Measurements from ENCODE around the gene INSR.

INSR gene

DNA sequence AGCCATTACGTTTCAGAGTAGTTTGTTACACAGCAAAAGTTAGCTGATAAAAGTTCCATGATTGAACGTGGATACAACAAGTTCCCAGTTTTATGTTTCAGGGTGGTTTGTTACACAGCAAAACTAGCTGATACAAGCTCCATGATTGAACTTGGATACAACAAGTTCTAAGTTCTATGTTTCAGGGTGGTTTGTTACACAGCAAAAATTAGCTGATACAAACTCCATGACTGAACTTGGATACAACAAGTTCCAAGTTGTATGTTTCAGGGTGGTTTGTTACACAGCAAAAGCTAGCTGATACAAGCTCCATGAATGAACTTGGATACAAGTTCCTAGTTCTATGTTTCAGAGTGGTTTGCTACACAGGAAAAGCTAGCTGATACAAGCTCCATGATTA is 47.6 kb downstream of the INSR start:
- H3K9me3 ChIP-seq = no peaks in the 10 kb centered on the region; the same call in 1 of the 2 replicates
- H3K4me1 ChIP-seq = no peaks in the 10 kb centered on the region
- H3K27me3 ChIP-seq = no peaks in the 10 kb centered on the region
- DNase-seq = no peak
- no peak overlapping the region for H3K4me3 ChIP-seq (ENCODE audit: low read depth, low read length)
- no peaks in the 10 kb centered on the region for H3K36me3 ChIP-seq
- TF ChIP-seq, protein P1, sequence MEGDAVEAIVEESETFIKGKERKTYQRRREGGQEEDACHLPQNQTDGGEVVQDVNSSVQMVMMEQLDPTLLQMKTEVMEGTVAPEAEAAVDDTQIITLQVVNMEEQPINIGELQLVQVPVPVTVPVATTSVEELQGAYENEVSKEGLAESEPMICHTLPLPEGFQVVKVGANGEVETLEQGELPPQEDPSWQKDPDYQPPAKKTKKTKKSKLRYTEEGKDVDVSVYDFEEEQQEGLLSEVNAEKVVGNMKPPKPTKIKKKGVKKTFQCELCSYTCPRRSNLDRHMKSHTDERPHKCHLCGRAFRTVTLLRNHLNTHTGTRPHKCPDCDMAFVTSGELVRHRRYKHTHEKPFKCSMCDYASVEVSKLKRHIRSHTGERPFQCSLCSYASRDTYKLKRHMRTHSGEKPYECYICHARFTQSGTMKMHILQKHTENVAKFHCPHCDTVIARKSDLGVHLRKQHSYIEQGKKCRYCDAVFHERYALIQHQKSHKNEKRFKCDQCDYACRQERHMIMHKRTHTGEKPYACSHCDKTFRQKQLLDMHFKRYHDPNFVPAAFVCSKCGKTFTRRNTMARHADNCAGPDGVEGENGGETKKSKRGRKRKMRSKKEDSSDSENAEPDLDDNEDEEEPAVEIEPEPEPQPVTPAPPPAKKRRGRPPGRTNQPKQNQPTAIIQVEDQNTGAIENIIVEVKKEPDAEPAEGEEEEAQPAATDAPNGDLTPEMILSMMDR (IDR thresholded peaks at IDR 0.05; ENCODE audit: low read depth, low read length) = no peak

DNA sequence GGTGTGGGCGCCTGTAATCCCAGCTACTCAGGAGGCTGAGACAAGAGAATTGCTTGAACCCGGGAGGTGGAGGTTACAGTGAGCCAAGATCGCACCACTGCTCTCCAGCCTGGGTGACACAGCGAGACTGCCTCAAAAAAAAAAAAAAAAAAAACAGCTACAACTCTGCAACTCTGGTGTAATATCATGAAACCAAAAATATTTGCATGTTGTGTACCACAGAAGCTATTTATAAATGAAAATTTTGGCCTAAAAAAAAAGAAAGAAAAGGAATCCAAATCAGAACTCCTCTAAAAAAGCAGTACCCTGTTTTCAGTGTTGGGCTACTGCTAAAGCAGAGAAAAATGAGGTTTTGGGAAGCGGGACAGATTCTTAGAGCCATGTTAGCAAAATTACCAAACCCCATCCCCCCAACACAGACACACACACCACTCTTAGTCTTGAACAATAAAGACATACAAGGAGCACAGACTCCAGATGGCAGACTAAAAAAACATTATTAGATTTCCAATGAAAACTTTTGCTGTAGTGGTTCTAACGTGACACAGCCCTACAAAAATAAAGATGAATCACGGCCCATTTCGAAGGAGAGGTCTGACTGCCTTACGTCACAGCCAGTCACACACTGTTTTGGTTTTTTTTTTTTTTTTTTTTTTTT is 51.5 kb downstream of the INSR start:
- no peaks in the 10 kb centered on the region for H3K4me1 ChIP-seq
- H3K36me3 ChIP-seq = no peaks in the 10 kb centered on the region
- TF ChIP-seq, protein P1 (IDR thresholded peaks at IDR 0.05; ENCODE audit: low read depth, low read length) = no peak
- no peaks in the 10 kb centered on the region; the same call in 1 of the 2 replicates for H3K9me3 ChIP-seq
- DNase-seq = no peak
- H3K27me3 ChIP-seq = no peaks in the 10 kb centered on the region
- H3K4me3 ChIP-seq (ENCODE audit: low read depth, low read length) = no peak overlapping the region

DNA sequence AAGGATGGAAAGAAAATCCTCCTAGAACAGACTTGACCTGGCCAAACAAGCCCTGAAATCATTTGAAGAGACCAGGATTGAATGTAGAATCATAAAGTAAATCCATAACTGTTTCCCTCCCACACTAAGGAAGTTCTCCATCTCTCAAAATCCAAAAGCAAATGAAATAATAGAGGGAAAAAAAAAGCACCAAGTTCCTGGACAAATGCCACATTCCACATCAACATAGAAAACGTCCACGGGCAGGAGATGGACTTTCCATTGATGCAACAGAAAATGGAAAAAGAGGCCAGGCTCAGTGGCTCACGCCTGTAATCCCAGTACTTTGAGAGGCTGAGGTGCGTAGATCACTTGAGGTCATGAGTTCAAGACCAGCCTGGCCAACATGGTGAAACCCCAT is 56.2 kb downstream of the INSR start:
- no peaks in the 10 kb centered on the region for H3K4me1 ChIP-seq
- TF ChIP-seq, protein P1 (IDR thresholded peaks at IDR 0.05; ENCODE audit: low read depth, low read length) = no peak
- no peaks in the 10 kb centered on the region for H3K36me3 ChIP-seq
- DNase-seq = no peak
- no peaks in the 10 kb centered on the region for H3K27me3 ChIP-seq
- H3K9me3 ChIP-seq = no peaks in the 10 kb centered on the region
- H3K4me3 ChIP-seq (ENCODE audit: low read depth, low read length) = no peak overlapping the region

DNA sequence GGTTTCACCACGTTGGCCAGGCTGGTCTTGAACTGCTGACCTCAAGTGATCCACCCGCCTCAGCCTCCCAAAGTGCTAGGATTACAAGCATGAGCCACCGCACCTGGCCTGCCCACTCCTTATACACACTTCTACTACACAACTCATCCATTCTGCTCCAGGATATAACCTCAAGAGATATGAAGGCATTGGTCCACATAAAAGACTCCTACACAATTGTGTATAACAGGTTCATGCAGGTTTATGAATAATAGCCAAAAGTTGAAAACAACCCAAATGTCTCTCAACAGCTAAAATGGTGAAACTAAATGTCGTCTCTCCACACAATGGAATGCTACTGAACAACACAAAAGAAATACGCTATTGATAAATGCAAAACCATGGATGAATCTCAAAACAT is 58.1 kb downstream of the INSR start:
- no peaks in the 10 kb centered on the region for H3K9me3 ChIP-seq
- no peaks in the 10 kb centered on the region for H3K4me1 ChIP-seq
- TF ChIP-seq, protein P1 (IDR thresholded peaks at IDR 0.05; ENCODE audit: low read depth, low read length) = no peak
- no peaks in the 10 kb centered on the region for H3K36me3 ChIP-seq
- DNase-seq = no peak
- H3K27me3 ChIP-seq = no peaks in the 10 kb centered on the region
- no peak overlapping the region for H3K4me3 ChIP-seq (ENCODE audit: low read depth, low read length)

DNA sequence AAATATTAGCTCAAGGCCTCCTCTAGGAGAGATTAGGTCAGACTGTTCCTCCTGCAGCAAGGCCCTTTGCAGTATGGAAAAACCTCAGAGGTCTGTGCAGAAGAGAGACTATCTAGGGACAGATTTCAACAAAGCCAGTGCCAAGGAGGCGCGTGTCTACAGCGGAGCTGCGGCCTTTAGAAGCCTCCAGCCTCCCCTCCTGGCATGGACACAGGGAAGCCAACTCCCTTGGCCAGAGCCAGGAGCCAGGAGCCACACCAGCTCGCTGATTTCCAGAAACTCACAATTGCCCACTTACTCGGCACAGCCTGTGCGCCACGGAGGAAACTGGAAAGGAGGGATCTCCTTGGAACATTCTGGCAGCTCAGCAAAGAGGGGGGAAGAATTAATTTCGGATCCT is 63.4 kb downstream of the INSR start:
- Histone ChIP-seq H3K4me1 (no peaks in the 10 kb centered on the region), H3K27me3 (no peaks in the 10 kb centered on the region), H3K36me3 (no peaks in the 10 kb centered on the region), H3K9me3 (no peaks in the 10 kb centered on the region), H3K4me3 (ENCODE audit: low read depth, low read length) (no peak overlapping the region)
- DNase-seq = no peak
- TF ChIP-seq, protein P1 (IDR thresholded peaks at IDR 0.05; ENCODE audit: low read depth, low read length) = no peak

DNA sequence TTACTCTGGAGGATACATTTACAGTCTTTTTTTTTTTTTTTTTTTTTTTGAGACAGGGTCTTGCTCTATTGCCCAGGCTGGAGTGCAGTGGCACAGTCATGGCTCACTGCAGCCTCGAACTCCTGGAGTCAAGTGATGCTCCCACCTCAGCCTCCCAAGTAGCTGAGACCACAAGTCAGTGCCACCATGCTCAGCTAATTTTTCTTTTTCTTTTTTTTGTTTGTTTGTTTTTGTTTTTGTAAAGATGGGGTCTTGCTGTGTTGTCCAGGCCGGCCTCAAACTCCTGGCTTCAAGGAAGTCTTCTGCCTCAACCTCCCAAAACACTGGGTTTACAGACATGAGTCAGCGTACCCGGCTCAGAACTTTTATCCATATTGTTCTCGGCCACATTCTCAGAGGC is 64.5 kb downstream of the INSR start:
- Histone ChIP-seq H3K9me3 (no peaks in the 10 kb centered on the region), H3K27me3 (no peaks in the 10 kb centered on the region), H3K36me3 (no peaks in the 10 kb centered on the region), H3K4me3 (ENCODE audit: low read depth, low read length) (no peak overlapping the region), H3K4me1 (no peaks in the 10 kb centered on the region)
- TF ChIP-seq, protein P1 (IDR thresholded peaks at IDR 0.05; ENCODE audit: low read depth, low read length) = no peak
- DNase-seq = no peak

Data from BE2C (cell line).